HepG2 (cell line): ENCODE measurements around the gene FAM120B. TPM values are rescaled to one million over a fixed set of nuclear protein-coding genes. Genes with fewer than 3 reads are reported as not detected.

Source experiments
- ATAC-seq: fragments of 200-7000 bp; cut with Tn5 transposase; 3 replicates; pipeline ENCODE4 v1.9.1; 2020; ENCODE audit warnings: mild to moderate bottlenecking, moderate library complexity
- BruUV-seq: library from RNA; stranded (reverse); fragments of 400-500 nt; replicated peaks from 2 replicates; lab custom pipeline; 2021; lab: Mats Ljungman, UMichigan
- CTCF ChIA-PET: fragments of 300-600 bp; formaldehyde crosslinking; extraction: SDS; loops from one replicate; lab custom pipeline; 2021; ENCODE audit warnings: low total read pairs, inconsistent platforms, low intra/inter-chr PET ratio; lab: Yijun Ruan, JAX
- POLR2A ChIA-PET: fragments of 350-600 bp; sonication (Branson Sonifier 250); formaldehyde crosslinking; loops from one replicate; lab custom pipeline; 2020; ENCODE audit warnings: antibody characterized with exemption, inconsistent platforms; lab: Yijun Ruan, JAX
- DNase-seq: peaks from one replicate; pipeline ENCODE4 v3.0.0-alpha.2; 2015; ENCODE audit warnings: low spot score
- FAIRE-seq: peaks from 3 replicates; lab custom pipeline; 2011; peaks lifted over from hg19 to GRCh38; lab: Jason Lieb, UNC
- H2AFZ ChIP-seq: one replicate; pipeline ENCODE4 v1.6.1; 2011; ENCODE audit warnings: low read length, inconsistent platforms
- H3K27ac ChIP-seq: fragments of 300-600 bp; 3 replicates; pipeline ENCODE4 v1.8.0; 2011; ENCODE audit warnings: mixed run types, mild to moderate bottlenecking, mixed read lengths, low read length, inconsistent platforms; ENCODE audit not compliant: insufficient read depth; ENCODE audit errors: extremely low read length
- H3K27me3 ChIP-seq, 2 experiments: fragments of 200-600 bp in 1 of 2; 2 replicates in 1 of 2; 3 replicates in 1 of 2; pipeline versions ENCODE4 v1.6.0 to v1.8.0; 2011; ENCODE audit warnings: low read length in 2 of 2, mild to moderate bottlenecking in 2 of 2, moderate library complexity in 2 of 2, inconsistent platforms in 1 of 2; ENCODE audit not compliant: insufficient read depth in 2 of 2, control insufficient read depth in 1 of 2
- H3K36me3 ChIP-seq, 2 experiments: fragments of 200-600 bp in 1 of 2; replicated peaks in 1 of 2; 2 replicates in 1 of 2; 3 replicates in 1 of 2; pipeline versions ENCODE4 v1.5.1 to v1.8.0; 2011; ENCODE audit warnings: low read length in 2 of 2, inconsistent platforms in 1 of 2; ENCODE audit not compliant: insufficient read depth in 2 of 2, control insufficient read depth in 1 of 2
- H3K4me1 ChIP-seq: 2 replicates; pipeline ENCODE4 v1.5.1; 2012; ENCODE audit warnings: low read length, inconsistent platforms; ENCODE audit not compliant: insufficient read depth
- H3K4me2 ChIP-seq: 2 replicates; pipeline ENCODE4 v1.6.0; 2011; ENCODE audit warnings: low read depth, low read length, inconsistent platforms
- H3K4me3 ChIP-seq, 3 experiments: fragments of 200-600 bp in 1 of 3; sonication (generic), shearing (Covaris generic) in 1 of 3; replicated peaks in 1 of 3; 2 replicates each; pipeline ENCODE4 v1.5.1; 2011 to 2016; ENCODE audit warnings: low read length in 3 of 3, inconsistent platforms in 2 of 3, low read depth in 2 of 3, mild to moderate bottlenecking in 2 of 3, control low read depth in 1 of 3, mixed read lengths in 1 of 3; ENCODE audit not compliant: insufficient read depth in 1 of 3
- H3K79me2 ChIP-seq: one replicate; pipeline ENCODE4 v1.6.1; 2011; ENCODE audit warnings: low read length, inconsistent platforms; ENCODE audit not compliant: insufficient read depth
- H3K9ac ChIP-seq: 2 replicates; pipeline ENCODE4 v1.6.0; 2011; ENCODE audit warnings: mild to moderate bottlenecking, low read depth, low read length, inconsistent platforms; ENCODE audit not compliant: insufficient read depth
- H3K9me3 ChIP-seq: 2 replicates; pipeline ENCODE4 v1.5.1; 2012; ENCODE audit warnings: mild to moderate bottlenecking, low read length
- H4K20me1 ChIP-seq: 2 replicates; pipeline ENCODE4 v1.6.0; 2011; ENCODE audit warnings: inconsistent platforms, mild to moderate bottlenecking, low read length, moderate library complexity; ENCODE audit not compliant: insufficient read depth
- PAWR ChIP-seq: sonication (generic); formaldehyde crosslinking; IDR thresholded peaks from 2 replicates; pipeline ENCODE4 v1.4.0; 2020; ENCODE audit warnings: missing genetic modification reagents, mild to moderate bottlenecking, borderline replicate concordance
- SCMH1 ChIP-seq: sonication (generic); formaldehyde crosslinking; IDR thresholded peaks from 2 replicates; pipeline ENCODE4 v1.9.0; 2021; ENCODE audit warnings: missing genetic modification reagents, mild to moderate bottlenecking, borderline replicate concordance
- WGBS: methylation state at CpG from one replicate; pipeline ENCODE4 v1.1.6; 2017; ENCODE audit warnings: low lambda C conversion rate; 5-methylcytosine and 5-hydroxymethylcytosine counted together
- in situ Hi-C: cut with HindIII; loops from 2 replicates; pipeline ENCODE4 v1.10.0; 2017; ENCODE audit warnings: low pct_unique_long_range_greater_than_20kb; ENCODE audit not compliant: extremely low pct_ligation_motif_present
- intact Hi-C: fragments of 100-400 bp; cut with micrococcal nuclease; formaldehyde crosslinking; loops from one replicate; pipeline ENCODE4 v1.10.0; 2022; ENCODE audit not compliant: unreplicated experiment
- polyA plus RNA-seq, 8 experiments: library from polyadenylated mRNA; depleted of rRNA in 3 of 8; stranded (reverse) in 7 of 8; unstranded in 1 of 8; fragments of >200 nt; fragmentation: Illumina TruSeq in 4 of 8; extraction: Trizol in 4 of 8; gene quantifications; 2 replicates each; pipeline versions ENCODE4 v1.2.1 to v1.2.3, GENCODE V29; 2011 to 2016; ENCODE audit warnings: low read depth in 4 of 8, missing spikeins in 1 of 8, mixed read lengths in 1 of 8; ENCODE audit not compliant: insufficient read depth in 1 of 8
- total RNA-seq, 5 experiments: library from RNA; depleted of rRNA; stranded (reverse); fragments of >200 nt; fragmentation: Illumina TruSeq; extraction: Trizol; gene quantifications; 2 replicates each; pipeline ENCODE4 v1.2.3, GENCODE V29; 2016; ENCODE audit warnings: low read depth in 1 of 5
- TF ChIP-seq, protein P1 (sequence below): sonication (generic); formaldehyde crosslinking; IDR thresholded peaks from 2 replicates; pipeline ENCODE4 v1.4.0; 2020; ENCODE audit warnings: missing genetic modification reagents, mild to moderate bottlenecking, borderline replicate concordance

FAM120B gene
- total and polyA plus RNA-seq, 2 of the 13 experiments (the other 11 are each of a cell fraction or from before 2014, with no cell fraction given): 9.2 to 10.7 TPM

DNA sequence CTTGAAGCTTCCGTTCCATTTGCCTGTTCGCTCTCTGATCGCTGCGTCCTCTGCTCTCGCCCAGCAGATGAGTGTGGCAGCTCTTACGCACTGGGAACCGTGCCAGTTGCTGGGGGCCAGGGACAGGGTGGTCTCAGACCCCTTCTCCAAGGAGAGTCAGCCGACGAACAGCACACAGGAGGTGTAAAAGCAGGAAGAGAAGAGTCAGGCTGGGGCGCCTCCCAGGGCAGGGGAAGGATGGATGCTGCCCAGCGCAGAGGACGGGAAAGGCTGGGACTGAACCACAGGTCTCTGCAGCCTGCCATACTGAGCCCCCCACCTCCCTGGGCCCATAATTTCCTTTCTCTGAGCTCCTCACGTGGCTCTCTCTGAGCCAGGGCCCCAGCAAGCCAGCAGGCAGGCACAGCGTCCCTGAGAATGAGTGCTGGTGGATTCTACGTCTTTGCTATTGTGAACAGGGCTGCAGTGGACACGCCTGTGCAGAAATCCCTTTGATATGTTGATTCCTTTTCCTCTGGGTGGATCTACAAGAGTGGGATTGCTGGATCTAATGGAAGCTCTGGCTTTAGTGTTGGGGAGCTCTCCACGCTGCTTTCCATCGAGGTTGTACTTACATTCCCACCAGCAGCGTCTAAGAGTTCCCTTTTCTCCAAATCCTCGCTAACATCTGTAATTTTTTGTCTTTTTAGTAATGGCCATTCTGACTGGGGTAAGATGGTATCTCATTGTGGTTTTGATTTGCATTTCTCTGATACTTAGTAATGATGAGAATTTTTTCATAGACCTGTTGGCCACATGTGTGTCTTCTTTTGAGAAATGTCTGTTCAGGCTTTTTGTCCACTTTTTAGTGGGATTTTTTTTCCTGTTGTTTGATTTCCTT is 142.4 kb downstream of the FAM120B start:
- Histone ChIP-seq H4K20me1 (no peaks in the 10 kb centered on the region; the same call in 1 of the 2 replicates), H3K36me3 (no peaks in the 10 kb centered on the region), H3K4me2 (no peak overlapping the region), H3K9me3 (no peaks in the 10 kb centered on the region)
- FAIRE-seq: no peak
- POLR2A ChIA-PET: no interaction called here
- CTCF ChIA-PET: no interaction called here
- in situ Hi-C loops: no loop called here
- TF ChIP-seq, protein P1, sequence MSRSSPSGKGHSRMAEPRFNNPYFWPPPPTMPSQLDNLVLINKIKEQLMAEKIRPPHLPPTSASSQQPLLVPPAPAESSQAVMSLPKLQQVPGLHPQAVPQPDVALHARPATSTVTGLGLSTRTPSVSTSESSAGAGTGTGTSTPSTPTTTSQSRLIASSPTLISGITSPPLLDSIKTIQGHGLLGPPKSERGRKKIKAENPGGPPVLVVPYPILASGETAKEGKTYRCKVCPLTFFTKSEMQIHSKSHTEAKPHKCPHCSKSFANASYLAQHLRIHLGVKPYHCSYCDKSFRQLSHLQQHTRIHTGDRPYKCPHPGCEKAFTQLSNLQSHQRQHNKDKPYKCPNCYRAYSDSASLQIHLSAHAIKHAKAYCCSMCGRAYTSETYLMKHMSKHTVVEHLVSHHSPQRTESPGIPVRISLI (CRISPR knock-in tag): no peak
- TF ChIP-seq PAWR (CRISPR knock-in tag) (no peak), SCMH1 (CRISPR knock-in tag) (no peak)
- TF ChIP-seq, all 625 proteins: peak for 0
- Histone ChIP-seq H3K9ac (no peak overlapping the region), H3K27me3 (peaks cover 13 to 80% of the 10 kb centered on the region in 2 experiments), H3K27ac (no peak overlapping the region), H2AFZ (no peak overlapping the region), H3K79me2 (no peaks in the 10 kb centered on the region), H3K4me3 (no peak overlapping the region), H3K4me1 (no peaks in the 10 kb centered on the region)
- DNase-seq (no peak), ATAC-seq (no peak)
- intact Hi-C loops: no loop called here
- BruUV-seq: no TSS peak
- 38% methylated on average over 20 of the region's 20 CpGs for WGBS
